OCI-LY7 (cell line): ENCODE measurements around the gene FOXF1. TPM values are rescaled to one million over a fixed set of nuclear protein-coding genes. Genes with fewer than 3 reads are reported as not detected.

ENCODE experiments used
- BruUV-seq: library from RNA; stranded (reverse); fragments of 400-500 nt; replicated peaks from 2 replicates; lab custom pipeline; 2021; lab: Mats Ljungman, UMichigan
- CTCF ChIA-PET: fragments of 300-600 bp; sonication (Branson Sonifier 250); formaldehyde crosslinking; loops from one replicate; lab custom pipeline; 2022; ENCODE audit warnings: antibody characterized with exemption; ENCODE audit not compliant: unreplicated experiment; lab: Charles Lee
- POLR2A ChIA-PET: fragments of 300-600 bp; sonication (Branson Sonifier 250); formaldehyde crosslinking; loops from one replicate; lab custom pipeline; 2022; ENCODE audit warnings: antibody characterized with exemption; lab: Charles Lee
- DNase-seq: peaks from one replicate; pipeline ENCODE4 v3.0.0-alpha.2; 2015; ENCODE audit warnings: low spot score
- H2AFZ ChIP-seq: fragments of 200-600 bp; sonication (generic), shearing (Covaris generic); 2 replicates; pipeline ENCODE4 v1.6.1; 2014; ENCODE audit warnings: mild to moderate bottlenecking, antibody characterized with exemption, low read length, moderate library complexity
- H3K27ac ChIP-seq: fragments of 200-600 bp; sonication (generic); 2 replicates; pipeline ENCODE4 v1.5.1; 2014; ENCODE audit warnings: mixed run types, low read depth, mild to moderate bottlenecking, moderate library complexity, low read length, inconsistent platforms; ENCODE audit not compliant: poor library complexity, severe bottlenecking
- H3K36me3 ChIP-seq: fragments of 200-600 bp; sonication (generic); 2 replicates; pipeline ENCODE4 v1.6.1; 2014; ENCODE audit warnings: mild to moderate bottlenecking, antibody characterized with exemption, low read length, moderate library complexity, mixed read lengths; ENCODE audit not compliant: insufficient read depth
- H3K4me1 ChIP-seq: fragments of 200-600 bp; sonication (generic); 2 replicates; pipeline ENCODE4 v1.5.1; 2014; ENCODE audit warnings: mild to moderate bottlenecking, low read length; ENCODE audit not compliant: insufficient read depth, poor library complexity, severe bottlenecking
- H3K4me2 ChIP-seq: fragments of 200-600 bp; sonication (generic); 2 replicates; pipeline ENCODE4 v1.6.1; 2014; ENCODE audit warnings: mild to moderate bottlenecking, low read length
- H3K4me3 ChIP-seq: fragments of 200-600 bp; sonication (generic); 2 replicates; pipeline ENCODE4 v1.5.1; 2014; ENCODE audit warnings: mild to moderate bottlenecking, low read depth, low read length; ENCODE audit not compliant: poor library complexity, severe bottlenecking
- H3K79me2 ChIP-seq: fragments of 200-600 bp; sonication (generic); 2 replicates; pipeline ENCODE4 v1.6.1; 2016; ENCODE audit warnings: low read depth, mild to moderate bottlenecking, low read length, moderate library complexity, mixed read lengths; ENCODE audit not compliant: insufficient read depth
- H3K9me2 ChIP-seq: fragments of 200-600 bp; sonication (generic); 2 replicates; pipeline ENCODE4 v1.6.1; 2016; ENCODE audit warnings: mild to moderate bottlenecking, low read length, mixed read lengths; ENCODE audit not compliant: insufficient read depth
- H3K9me3 ChIP-seq: fragments of 200-600 bp; sonication (generic); 2 replicates; pipeline ENCODE4 v1.6.1; 2014; ENCODE audit warnings: mild to moderate bottlenecking, mixed run types, low read length, mixed read lengths
- H4K20me1 ChIP-seq: fragments of 200-600 bp; sonication (generic); 2 replicates; pipeline ENCODE4 v1.6.1; 2014; ENCODE audit warnings: mild to moderate bottlenecking, antibody characterized with exemption, low read length, moderate library complexity, mixed read lengths; ENCODE audit not compliant: insufficient read depth
- EZH2phosphoT487 ChIP-seq: fragments of 200-600 bp; sonication (generic); IDR thresholded peaks from 2 replicates; pipeline ENCODE4 v1.6.1; 2018; ENCODE audit warnings: low read depth, borderline replicate concordance, mild to moderate bottlenecking, mixed run types, antibody characterized with exemption, low read length, moderate library complexity, mixed read lengths
- intact Hi-C: fragments of 100-400 bp; cut with micrococcal nuclease; formaldehyde crosslinking; loops from one replicate; pipeline ENCODE4 v1.10.0; 2022; ENCODE audit not compliant: unreplicated experiment
- total RNA-seq, 2 experiments: library from RNA; depleted of rRNA in 1 of 2; stranded (reverse); fragments of >200 nt in 1 of 2; shearing (Covaris generic) in 1 of 2; gene quantifications; 2 replicates each; pipeline ENCODE4 v1.2.3, GENCODE V29; 2014 to 2022
- TF ChIP-seq, protein P1 (sequence below): fragments of 200-600 bp; sonication (generic); conservative IDR thresholded peaks from 2 replicates; pipeline ENCODE4 v1.5.1; 2014; ENCODE audit warnings: mild to moderate bottlenecking, antibody characterized with exemption, low read length, moderate library complexity, mixed read lengths

Gene FOXF1
- total RNA-seq, 2 experiments from 2014 or later = not detected

DNA sequence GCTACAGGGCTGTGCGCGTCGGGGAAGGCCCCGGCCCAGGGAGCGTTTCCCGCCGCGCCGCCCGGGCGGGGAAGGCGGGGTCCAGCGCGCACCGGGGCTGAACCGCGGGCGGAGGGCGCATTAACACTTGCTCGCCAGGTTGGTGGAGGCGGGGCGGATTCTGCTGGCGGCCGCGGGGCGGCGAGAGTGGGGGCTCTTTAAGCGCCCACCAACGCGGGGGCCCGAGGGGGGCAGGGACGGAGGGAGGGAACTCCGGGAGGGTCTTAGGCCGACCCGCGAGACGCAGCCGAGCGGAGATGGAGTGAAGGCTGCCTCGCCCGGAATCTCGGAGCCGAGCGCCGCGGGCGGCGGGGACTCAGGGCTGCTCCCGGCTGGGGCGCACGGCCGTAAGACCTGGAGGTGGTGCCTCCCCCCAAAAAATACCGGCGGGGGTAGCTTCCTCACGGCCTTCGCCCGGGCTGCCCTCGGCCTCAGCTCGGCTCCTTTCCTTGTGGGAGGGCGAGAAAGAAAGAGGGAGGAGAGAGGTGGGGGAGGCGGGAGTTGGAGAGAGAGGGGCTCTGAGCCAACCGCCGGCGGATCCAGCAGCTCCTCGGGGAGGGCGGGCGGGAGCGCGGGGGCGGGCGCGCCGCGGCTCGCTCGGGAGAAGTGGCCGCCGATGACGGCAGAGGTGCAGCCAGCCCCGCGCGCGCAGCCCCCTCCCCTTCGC is 415 bp upstream of the FOXF1 start:
- Histone ChIP-seq H3K36me3 (no peaks in the 10 kb centered on the region), H3K4me2 (no peak overlapping the region), H3K9me2 (no peaks in the 10 kb centered on the region), H3K4me3 (no peak overlapping the region), H2AFZ (no peak overlapping the region), H4K20me1 (no peaks in the 10 kb centered on the region), H3K79me2 (no peaks in the 10 kb centered on the region), H3K27ac (no peak overlapping the region), H3K9me3 (no peaks in the 10 kb centered on the region), H3K4me1 (no peaks in the 10 kb centered on the region)
- no TSS peak for BruUV-seq
- DNase-seq = no peak
- TF ChIP-seq, protein P1, sequence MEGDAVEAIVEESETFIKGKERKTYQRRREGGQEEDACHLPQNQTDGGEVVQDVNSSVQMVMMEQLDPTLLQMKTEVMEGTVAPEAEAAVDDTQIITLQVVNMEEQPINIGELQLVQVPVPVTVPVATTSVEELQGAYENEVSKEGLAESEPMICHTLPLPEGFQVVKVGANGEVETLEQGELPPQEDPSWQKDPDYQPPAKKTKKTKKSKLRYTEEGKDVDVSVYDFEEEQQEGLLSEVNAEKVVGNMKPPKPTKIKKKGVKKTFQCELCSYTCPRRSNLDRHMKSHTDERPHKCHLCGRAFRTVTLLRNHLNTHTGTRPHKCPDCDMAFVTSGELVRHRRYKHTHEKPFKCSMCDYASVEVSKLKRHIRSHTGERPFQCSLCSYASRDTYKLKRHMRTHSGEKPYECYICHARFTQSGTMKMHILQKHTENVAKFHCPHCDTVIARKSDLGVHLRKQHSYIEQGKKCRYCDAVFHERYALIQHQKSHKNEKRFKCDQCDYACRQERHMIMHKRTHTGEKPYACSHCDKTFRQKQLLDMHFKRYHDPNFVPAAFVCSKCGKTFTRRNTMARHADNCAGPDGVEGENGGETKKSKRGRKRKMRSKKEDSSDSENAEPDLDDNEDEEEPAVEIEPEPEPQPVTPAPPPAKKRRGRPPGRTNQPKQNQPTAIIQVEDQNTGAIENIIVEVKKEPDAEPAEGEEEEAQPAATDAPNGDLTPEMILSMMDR = no peak
- intact Hi-C loops = no loop called here
- CTCF ChIA-PET = no interaction called here
- POLR2A ChIA-PET = no interaction called here

DNA sequence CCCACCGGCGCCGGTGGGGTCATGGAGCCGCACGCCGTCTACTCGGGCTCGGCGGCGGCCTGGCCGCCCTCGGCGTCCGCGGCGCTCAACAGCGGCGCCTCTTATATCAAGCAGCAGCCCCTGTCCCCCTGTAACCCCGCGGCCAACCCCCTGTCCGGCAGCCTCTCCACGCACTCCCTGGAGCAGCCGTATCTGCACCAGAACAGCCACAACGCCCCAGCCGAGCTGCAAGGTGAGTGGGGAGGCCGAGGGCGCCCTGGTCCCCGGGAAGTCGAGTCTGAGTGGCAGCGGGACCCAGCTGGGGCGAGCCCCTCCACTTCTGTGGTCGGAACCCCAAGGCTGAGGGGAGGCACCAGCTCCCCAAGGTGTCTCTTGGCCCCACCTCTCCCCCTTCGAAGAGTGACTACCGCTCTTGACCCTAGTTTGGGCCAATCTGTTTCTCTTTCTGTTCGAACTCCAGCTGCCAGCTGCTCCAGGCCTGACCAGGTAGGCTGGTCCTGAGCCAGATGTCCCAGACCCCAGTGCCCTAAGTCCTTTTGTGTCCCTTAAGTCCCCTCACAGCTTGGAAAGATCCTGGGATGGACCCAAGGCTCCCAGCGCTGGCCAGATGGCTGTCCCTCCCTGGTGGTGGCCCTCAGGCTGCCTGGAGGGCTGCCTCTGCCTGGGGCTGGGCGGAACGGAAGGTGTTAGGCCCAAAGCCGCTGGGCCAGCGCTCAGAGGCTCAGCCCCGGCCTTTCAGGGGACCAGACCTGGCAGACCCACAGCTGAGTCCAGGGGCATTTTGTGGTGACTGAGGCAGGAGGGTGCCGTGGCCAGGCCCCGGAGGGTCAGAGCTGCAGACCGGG is 1.2 kb downstream of the FOXF1 start:
- no peaks in the 10 kb centered on the region for H3K9me2 ChIP-seq
- no peak overlapping the region for H3K4me3 ChIP-seq
- no peaks in the 10 kb centered on the region for H3K9me3 ChIP-seq
- CTCF ChIA-PET = no interaction called here
- H3K4me2 ChIP-seq = no peak overlapping the region
- intact Hi-C loops = no loop called here
- H2AFZ ChIP-seq = no peak overlapping the region
- no peaks in the 10 kb centered on the region for H4K20me1 ChIP-seq
- POLR2A ChIA-PET = no interaction called here
- DNase-seq = no peak
- no peaks in the 10 kb centered on the region for H3K79me2 ChIP-seq
- no peak for TF ChIP-seq EZH2phosphoT487
- no peaks in the 10 kb centered on the region for H3K36me3 ChIP-seq
- H3K4me1 ChIP-seq = no peaks in the 10 kb centered on the region
- BruUV-seq = no TSS peak
- H3K27ac ChIP-seq = no peak overlapping the region

DNA sequence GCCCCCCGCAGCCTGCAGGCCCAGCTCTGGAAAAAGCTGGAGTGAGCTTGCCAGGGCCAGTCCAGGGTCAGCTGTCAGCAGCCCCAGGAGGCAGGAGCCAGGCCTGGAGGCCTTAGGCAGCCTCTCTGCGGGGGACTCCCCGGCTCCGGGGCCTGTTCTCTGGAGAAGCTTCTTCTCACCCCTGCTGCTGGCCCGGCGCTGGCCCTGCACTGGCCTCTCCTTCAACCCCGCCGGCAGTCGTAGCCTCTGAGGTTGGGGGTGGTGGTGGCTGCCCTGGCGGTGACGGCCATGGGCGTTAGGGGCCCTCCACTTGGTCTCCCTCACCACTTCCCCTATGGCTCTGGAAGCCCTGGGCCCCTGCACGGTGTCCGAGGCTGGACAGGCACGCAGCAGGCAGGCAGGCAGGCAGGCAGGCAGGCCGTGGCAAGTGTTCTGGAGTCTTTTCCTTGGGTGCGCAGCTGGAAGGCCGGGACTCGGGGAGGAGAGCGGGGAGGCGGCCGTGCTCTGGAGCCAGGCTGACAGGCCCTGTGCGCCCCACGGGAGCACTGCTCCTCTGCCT is 2.1 kb downstream of the FOXF1 start:
- BruUV-seq = no TSS peak
- Histone ChIP-seq H2AFZ (no peak overlapping the region), H4K20me1 (no peaks in the 10 kb centered on the region), H3K27ac (no peak overlapping the region), H3K9me3 (no peaks in the 10 kb centered on the region), H3K4me3 (no peak overlapping the region), H3K9me2 (no peaks in the 10 kb centered on the region), H3K36me3 (no peaks in the 10 kb centered on the region), H3K4me2 (no peak overlapping the region), H3K79me2 (no peaks in the 10 kb centered on the region), H3K4me1 (no peaks in the 10 kb centered on the region)
- ChIA-PET CTCF (no interaction called here), POLR2A (no interaction called here)
- intact Hi-C loops = no loop called here
- no peak for DNase-seq
- TF ChIP-seq, protein P1 = no peak
- no peak for TF ChIP-seq EZH2phosphoT487
